Limb (tissue), 2 donors: Measurements from ENCODE around the gene PCSK6.

Source experiments
- DNase-seq, 2 donors: peaks; one replicate each; pipeline ENCODE4 v3.0.0-alpha.2; 2016; ENCODE audit errors: extremely low spot score in 2 of 2

PCSK6 gene

DNA sequence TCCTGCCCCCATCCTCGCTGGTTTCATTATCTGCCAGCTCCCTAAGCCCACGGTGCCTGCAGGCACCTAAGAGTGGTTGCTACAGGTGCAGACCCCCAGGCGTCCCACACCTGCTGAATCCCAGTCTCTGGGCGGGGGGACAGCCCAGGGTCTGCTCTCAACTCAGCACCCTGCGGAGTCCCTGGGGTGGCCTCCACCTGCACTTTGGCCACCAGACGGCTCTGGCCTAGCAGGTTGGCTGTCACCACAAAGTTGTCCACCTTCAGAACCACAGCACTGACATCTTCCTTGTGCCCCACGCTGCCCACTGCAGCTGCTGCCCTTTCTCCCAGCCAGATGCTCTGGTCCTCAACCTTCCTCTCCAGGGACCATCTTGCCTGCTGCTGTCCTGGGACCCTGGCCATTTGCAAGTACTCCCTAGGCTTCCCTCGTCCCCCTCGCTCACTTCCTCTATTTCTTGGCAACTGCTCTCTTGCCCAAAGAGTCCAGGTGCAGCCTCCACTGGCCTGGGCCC lies 159.6 kb downstream of the PCSK6 start:
- DNase-seq: no peak

DNA sequence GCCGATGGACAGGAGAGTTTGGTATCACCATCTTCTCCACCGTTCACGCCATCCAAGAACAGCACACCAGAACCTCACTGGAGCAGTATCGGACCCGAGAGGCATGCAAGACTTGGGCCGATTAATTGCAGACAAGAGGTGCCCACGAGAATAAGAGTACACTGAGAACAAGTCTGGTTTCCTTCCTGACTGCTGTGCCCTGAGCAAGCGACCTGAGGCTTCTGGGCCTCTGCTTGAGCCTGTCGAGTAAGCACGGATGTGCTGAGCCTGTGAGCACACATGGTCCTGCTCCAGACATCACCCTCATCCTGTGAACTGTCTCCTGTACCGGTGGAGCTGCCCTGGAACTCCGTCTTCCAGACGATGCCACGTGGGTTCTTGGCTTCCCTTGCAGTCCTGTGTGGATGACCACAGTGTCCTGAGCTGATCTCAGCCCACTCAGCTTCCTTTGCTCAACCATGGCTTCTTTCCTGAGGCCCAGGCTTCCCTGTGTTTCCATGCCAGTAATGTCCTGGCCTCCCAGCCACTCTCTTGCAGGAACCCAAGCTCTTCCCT lies 160.1 kb downstream of the PCSK6 start:
- DNase-seq: no peak

DNA sequence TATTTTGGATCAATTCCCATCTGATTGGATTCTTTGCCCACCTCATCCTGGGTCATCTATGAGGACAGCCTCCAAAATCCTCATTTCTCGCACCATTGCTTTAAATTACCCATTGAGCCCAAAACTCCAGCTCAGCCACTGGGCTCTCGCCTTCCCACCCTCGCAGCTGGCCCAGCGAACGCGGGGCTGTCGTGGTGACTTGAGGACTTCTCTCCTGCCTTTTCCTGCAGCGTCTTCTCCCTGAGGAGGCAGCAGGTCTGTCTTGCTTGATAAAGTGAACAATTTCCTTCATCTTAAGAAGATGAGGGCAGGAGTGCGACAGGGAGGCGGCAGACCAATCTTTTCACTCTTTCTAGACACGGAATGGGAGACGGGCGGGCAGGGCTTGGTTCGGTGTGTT lies 161.5 kb downstream of the PCSK6 start:
- DNase-seq: no peak

DNA sequence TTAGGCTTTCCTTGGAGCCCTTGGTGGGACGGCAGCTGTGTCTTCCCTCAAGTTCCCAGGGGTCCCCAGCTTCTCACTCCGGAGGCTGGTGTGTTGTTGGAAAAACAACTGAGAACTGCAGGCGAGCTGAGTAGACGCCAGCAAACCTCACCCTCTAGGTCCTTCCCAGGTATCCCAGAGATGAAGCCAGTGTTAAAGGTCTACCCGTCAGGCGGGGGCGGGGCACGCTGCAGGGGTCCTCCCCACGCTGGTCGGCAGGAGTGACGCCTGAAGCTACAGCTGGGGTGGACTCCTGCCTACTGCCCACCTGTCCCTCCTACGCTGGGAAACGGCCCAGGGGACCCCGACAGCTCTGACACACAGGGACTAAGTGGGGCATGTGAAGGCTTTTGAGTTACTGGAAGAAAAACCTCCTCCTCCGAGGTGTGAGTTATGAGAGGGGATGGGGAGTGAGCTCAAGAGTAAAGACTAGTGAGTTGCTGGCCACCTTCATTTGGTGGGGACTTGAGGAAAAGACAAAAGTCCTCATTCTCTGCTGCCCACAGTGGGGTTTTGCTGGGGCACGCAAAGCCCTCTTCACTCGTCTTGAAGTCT lies 162.3 kb downstream of the PCSK6 start:
- DNase-seq: no peak

DNA sequence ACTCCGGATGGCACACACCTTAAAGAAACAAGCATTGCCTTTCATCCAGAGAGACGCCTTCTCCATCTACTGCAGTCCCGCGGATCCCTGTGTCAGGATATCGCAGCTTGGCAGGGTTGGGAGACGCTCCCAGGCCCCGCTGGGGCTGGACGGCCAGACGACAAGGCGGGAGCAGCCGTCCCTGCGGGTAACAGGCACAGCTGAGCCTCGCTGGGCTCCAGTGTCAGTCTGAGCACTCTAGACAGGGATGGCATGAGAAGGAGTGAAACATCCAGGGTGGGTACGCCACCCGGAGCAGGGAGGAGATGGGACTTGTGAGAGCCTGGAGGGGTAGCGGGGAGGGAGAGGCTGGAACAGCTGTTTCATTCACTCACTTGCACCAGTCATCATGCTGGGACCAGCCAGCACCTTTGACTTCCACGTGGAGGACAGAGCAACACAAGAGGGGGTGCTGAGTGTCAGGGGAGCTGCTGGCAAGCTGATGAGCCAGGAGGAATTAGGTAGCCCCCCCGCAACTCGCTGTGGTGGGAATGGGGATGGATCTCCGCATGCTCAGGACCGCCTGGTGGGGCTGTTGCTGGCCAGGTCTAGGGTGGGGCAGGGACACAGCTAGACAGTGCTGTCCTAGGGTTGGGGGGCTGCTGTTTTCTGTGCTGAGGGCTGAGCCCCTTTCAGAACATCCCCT lies 162.9 kb downstream of the PCSK6 start:
- DNase-seq: no peak

DNA sequence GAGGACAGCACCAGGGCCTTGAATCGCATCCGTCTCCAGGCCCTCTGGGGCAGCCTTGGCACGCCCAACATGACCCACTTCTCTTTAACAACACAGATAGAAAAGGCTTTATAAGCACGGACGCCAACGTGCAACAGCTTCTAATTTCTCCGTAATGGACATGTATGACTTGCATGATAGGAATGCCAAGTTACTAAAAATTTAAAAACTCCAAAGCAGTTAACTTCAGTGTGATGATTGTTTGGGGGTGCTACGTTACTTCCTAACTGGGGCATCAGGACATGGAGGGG lies 163.5 kb downstream of the PCSK6 start:
- no peak for DNase-seq

DNA sequence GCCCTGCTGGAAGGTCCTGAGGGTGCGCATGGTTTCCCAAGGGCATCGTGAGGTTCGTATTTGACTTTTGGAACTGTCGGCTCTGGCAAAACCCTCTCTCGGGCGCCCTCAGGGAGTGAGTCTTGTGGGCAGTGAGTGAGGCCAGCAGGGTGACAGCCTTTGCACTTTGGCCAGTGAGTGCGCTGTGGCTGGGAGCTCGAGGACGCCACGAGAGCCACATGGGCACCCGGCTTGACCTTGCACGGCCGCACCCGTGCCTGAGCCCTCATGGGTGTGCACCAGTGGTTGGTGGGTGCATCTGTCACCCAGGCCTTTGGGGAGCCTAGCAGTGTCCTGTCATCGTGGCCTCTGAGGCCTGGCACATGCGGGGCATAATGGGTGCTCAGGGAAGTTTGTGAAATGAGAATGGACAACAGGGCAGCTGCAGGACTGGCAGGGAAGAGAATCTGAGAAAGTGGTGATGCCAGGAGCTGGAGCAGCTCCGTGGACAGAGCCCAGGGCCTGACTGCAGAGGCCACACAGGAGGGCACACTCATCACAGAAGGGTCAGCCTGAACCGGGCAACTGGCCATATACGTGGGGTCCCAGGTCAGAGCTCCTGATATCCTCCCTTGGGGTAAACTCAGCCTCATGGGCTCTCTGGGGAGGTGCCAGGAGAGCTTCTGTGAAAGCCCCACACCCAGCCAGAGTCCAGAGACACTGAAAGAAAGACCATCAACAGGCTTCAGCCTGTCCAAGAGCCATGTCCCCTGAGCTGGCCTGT lies 164.1 kb downstream of the PCSK6 start:
- DNase-seq: no peak

DNA sequence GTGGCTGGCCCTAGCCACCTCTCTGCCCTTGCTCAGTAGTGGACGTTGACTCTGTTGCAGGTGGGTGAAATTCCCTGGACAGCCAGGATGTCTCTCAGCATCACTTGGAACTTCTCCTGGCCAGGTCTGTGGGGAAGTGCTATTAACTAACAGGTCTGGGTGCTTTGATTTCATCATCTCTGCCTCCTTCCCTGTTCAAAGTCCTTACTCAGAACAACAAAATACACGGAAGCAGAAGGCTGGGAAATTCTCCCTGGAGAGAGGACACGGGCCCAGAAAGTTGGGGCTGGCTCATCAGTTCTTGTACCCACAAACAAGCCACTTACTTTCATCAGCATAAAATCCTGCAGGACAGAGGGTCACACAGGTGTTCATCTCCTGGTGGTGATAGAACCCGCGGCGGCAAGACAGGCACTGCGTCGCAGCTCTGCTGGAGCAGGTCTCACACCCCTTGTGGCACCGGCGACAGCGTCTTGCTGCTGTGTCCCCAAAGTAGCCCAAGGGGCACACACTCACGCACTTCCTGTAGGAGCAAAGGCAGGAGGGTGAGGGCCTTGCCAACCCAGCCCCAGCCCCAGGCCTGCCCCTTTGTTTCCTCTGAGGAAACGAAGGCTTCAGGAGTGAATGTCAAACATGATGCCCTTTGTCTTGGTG lies 164.9 kb downstream of the PCSK6 start:
- DNase-seq: no peak

DNA sequence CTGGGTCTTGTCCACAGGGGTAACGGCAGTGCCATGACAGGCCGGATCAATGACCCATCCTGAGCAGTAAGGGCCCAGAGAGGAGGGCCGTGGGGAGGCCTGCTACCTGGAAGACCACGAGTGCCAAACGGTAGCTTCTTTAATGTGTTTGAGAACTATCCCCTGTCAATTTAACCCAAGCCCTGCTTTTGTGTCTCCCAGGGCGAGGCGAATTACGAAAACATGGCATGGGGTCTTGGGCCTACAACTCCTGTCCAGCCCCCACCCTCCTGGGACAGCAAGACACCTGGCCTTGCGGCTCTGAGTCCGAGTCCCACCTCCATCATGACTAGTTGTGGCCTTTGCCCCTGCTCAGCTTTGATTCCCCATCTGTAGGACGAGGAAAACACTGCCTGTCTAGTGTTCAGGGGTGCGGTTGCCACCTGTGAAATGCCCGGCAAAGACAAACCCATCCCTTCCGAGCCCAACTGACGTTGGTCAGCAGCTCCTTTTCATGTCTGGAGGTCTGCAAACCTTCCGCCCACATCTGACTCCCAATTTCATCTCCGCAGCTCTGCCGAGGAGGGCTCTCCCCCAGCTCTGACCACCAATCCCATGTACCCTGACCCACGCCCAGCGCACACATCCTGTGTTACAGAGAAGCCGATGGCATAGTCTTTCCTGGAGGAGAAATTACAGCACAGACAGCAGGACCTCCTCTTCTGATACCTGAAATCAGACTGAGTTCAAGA lies 165.5 kb downstream of the PCSK6 start:
- no peak for DNase-seq

DNA sequence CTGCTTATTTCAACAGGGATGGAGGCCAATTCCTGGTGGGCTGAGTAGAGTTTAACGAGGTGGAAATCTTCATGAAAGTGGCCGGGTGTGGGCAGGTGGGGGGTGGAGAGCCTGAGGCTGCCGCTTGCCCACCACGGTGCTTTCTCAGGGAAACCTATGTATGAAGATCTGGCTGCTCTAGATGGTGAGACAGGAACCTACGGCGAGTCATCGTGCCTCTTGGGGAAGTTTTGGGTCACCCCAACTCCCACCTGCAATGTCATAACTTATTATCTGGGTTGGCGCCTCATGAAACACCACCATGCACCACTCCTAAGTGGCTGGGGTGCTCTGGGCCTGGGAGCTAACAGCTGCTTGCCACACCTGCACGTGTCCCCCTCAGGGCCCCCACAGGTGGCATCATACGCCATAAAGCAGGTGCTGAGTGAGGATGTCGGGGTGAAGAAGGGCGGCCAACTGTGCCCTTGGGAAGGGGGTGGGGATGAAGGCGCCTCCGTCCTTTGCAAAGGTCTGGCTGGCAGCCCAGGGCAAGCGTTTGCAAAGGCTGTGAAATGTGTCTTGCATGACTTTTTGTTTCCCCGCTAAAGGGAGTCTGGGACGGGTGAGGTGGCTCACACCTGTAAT lies 166.5 kb downstream of the PCSK6 start:
- DNase-seq: no peak

DNA sequence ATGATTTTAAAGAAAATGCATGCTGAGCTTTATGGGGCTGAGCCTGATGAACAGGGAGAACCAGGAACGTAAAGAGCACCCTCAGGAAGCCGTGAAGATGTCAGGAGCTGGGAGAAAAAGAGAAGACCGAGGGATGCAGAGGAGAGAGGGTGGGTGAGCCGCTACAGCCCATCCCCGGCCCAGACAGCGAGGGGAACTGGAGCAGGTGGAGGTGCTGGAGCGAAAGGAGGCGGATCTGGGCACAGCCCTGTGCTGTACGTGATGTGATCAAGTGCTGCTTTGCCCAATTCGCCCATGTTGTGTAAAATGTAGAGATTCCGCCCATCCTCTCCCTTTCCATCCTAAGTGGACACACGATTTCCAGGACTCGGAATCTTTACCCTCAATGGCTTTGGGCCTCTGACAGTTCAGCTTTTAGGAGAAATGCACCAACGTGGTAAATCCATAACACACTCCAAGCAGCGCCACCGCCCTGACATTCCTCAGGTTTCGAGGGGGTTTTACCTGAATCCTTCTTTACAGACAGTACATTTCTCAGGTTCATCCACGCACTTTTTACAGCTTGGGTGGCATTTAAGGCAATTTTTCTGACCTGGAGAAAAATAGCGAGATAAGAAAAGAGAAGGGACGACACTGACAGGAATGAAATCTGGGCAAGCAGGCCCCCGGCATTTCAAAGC lies 167.4 kb downstream of the PCSK6 start:
- no peak for DNase-seq

DNA sequence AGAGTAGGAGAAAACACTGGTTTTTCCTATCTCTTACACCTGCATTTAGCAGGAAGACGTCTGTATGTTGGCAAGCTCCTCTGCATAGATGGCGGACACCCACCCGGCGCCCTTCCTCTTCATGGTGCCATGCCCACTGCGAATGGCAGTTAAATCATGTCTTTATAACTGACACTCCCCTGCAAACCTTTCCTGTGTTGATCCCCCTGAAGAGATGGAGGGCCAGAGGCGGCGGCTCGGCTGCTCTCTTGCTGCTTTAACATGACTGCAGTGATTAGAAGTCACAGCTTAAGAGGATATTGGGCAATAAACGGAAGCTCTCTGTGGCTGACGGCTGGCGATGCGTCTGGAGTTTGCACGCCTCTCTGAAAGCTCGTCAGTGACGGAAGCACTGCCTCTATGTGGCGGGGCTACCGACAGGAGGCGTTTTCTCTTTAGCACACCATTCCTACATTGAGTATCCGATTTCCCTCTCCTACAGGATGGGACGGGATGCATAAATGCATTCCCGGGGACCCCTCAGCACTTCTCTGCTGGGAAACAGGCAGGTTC lies 168.9 kb downstream of the PCSK6 start:
- peak in 1 of 2 donors; percentile 8 for DNase-seq

DNA sequence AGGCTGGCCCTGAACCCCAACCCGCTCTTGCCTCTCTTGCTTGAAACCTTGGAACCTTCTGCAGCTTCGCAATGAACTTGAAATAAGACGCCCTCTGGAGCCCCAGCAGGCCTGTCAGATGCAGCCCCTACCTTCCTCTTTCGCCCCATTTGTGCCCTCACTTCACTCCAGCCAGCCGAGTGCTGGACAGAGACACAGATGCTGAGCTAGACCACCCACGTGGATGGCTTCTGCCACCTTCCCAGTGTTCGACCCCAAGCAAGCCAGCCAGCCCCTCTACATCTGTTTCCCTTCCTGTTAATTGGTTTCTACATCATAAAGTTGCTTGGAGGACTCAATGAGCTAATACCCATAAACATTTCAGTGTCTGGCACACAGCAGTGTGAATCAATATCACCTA lies 170.7 kb downstream of the PCSK6 start:
- DNase-seq: no peak

DNA sequence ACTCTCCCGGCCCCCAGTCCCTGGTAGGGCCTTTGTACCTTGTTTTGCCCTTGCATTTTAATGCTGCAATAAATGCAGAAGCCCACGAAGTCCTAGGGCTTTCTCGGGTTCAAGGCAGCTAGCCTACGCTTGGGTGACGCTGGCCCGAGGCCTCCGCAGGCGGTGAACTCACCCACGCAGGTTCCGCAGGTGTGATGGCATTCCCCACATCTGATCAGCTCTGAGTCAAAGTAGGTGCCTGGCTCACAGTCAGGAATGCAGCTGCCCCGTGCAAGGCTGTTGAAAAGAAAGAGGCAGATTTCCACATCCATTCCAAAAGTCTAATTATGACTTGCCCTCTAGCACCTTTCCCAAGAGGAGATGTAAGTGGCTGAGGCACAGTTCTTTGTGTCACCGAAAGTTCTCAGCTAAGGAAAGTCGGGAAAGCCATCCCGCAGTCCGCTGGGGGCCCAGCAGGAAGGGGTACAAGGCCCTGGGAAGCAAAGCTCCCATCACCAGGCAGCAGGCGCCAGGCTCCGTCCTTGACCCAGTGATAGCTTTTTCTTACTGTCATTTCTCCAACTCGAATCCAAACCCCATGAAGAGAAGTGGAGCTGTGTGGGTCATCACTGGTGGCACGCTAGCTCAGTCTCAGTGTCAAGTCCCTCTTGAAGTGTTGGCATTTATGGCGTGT lies 171.2 kb downstream of the PCSK6 start:
- no peak for DNase-seq

DNA sequence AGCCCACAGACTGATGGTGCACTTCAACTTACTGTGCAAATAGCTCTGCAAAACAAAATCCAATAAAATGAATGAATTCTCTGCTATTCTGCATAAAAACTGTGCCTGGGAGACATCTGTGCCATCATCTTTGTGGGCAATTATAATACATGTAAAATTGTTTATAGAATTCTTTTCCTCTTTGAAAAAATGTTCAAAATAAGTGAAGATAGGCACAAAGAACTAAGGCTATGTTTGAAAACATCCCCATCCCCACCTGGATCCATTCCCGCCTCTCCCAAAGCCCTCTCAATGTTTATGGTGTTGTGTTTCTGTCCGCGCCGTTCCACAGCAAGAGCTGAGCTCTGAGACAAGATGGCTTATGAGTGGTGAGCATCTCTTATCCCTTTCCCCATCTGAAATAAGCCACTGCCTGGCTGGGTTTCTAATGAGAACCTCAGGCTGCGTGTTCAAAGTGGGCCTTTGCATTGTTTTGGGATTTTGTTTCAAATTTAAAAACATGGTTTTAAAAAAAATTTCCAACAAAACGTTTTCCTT lies 172.1 kb downstream of the PCSK6 start:
- no peak for DNase-seq

DNA sequence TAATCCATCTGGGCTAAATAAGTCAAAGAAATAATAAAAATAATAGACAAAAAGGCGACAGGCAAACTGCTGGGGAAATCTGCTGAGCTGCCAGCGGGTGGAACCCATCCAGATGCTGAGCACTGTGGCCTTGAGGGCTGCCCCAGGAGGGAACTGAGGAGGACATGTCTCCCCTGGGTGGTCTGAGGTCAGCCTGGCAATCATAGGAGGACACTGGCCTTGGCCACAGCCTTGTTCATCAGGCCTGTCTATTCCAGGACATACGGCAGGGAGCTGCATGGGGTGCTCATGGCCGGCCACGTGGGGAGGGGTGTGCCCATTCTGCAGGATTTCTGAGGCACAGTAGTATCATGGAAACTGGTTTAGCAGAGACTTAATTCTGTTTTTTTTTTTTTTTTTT lies 173.0 kb downstream of the PCSK6 start:
- DNase-seq: no peak

DNA sequence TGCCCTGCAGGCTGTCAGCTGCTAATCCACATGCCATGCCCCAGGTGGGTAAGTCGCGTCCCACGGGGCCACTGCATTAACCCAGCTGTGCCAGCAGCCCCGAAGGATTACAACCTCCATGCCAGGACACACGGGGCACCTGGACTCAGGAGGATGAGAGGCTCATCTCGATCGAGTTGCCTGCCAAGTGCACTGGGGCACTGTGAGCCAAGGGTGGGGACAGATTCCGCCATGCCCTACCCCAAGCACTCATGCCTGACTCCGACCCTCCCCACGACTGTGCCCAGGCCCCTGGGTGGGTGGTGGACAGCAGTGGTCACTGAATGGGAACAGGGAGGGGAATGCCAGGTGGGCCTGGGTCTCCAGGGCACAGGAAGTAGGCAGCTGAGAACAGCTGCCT lies 173.8 kb downstream of the PCSK6 start:
- DNase-seq: no peak

DNA sequence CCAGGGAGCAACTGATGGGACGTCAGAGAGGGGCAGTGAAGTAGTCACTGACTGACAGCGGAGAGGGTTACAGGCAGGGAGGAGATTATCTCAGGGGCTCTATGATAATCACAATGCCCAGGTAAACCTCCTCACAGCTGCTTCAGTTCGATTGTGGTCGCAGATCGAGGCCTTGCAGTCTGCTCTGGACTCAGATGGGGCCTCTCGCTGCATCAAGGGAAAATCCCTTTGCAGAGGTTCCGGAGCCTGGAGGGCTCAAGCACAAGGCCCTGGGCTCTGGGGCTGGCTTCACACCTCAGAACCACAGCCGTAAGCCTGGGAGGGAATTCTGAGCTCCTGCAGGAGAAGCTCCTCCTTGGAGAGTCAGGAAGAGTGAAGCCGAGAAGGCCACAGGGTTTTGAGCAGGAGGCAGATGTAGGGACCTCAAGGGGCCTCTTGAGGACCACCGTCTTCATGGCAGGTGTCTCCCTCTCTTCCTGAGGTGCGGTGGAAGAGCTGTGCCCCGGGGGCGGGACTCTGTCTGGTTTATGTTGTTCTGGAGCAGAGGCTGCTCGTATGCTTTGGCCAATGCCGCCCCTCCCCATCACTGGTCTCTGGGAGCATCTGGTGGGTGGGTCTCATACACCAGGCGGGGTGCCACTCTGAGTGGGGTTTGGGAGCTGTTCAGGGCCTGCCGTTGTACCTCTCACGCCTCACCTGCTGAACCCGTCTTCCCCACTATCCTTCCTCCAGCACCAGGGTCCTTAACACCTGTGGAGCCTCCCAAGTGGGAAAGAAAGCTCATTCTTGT lies 175.0 kb downstream of the PCSK6 start:
- no peak for DNase-seq
